Panc1 (cell line): ENCODE measurements around the gene NEURL1B. TPM values are rescaled to one million over a fixed set of nuclear protein-coding genes. Genes with fewer than 3 reads are reported as not detected.

ENCODE experiments used
- ATAC-seq: fragments of 200-7000 bp; cut with Tn5 transposase; 2 replicates; pipeline ENCODE4 v1.9.1; 2020; ENCODE audit warnings: mild to moderate bottlenecking, moderate library complexity
- BruUV-seq: library from RNA; stranded (reverse); fragments of 400-500 nt; replicated peaks from 2 replicates; lab custom pipeline; 2021; lab: Mats Ljungman, UMichigan
- CTCF ChIA-PET: fragments of 300-600 bp; sonication (Branson Sonifier 250); formaldehyde crosslinking; loops from one replicate; lab custom pipeline; 2022; ENCODE audit warnings: antibody characterized with exemption; lab: Charles Lee
- POLR2A ChIA-PET: fragments of 300-600 bp; sonication (Branson Sonifier 250); formaldehyde crosslinking; loops from one replicate; lab custom pipeline; 2022; ENCODE audit warnings: antibody characterized with exemption; lab: Charles Lee
- DNase-seq: peaks from one replicate; pipeline ENCODE4 v3.0.0-alpha.2; 2010; ENCODE audit warnings: low read depth, low spot score
- H3K27ac ChIP-seq: 2 replicates; pipeline ENCODE4 v1.5.1; 2011; ENCODE audit warnings: mild to moderate bottlenecking, low read length, inconsistent platforms
- H3K27me3 ChIP-seq: fragments of 200-500 bp; sonication (Bioruptor generic); 2 replicates; pipeline ENCODE4 v1.6.0; 2014; ENCODE audit warnings: low read length, inconsistent platforms; ENCODE audit not compliant: control insufficient read depth, insufficient read depth
- H3K36me3 ChIP-seq: fragments of 200-500 bp; sonication (Bioruptor generic); 2 replicates; pipeline ENCODE4 v1.5.1; 2014; ENCODE audit warnings: inconsistent platforms, mild to moderate bottlenecking, low read length, moderate library complexity; ENCODE audit not compliant: control insufficient read depth, insufficient read depth
- H3K4me1 ChIP-seq: 2 replicates; pipeline ENCODE4 v1.5.1; 2011; ENCODE audit warnings: inconsistent platforms, mild to moderate bottlenecking, low read length, moderate library complexity; ENCODE audit not compliant: control insufficient read depth, insufficient read depth
- H3K4me3 ChIP-seq, 2 experiments: 2 replicates each; pipeline ENCODE4 v1.5.1; 2011 to 2012; ENCODE audit warnings: low read depth in 2 of 2, low read length in 2 of 2, mild to moderate bottlenecking in 2 of 2, inconsistent platforms in 1 of 2, moderate library complexity in 1 of 2
- H3K9me3 ChIP-seq: fragments of 200-500 bp; sonication (Bioruptor generic); 2 replicates; pipeline ENCODE4 v1.5.1; 2014; ENCODE audit warnings: low read depth, mild to moderate bottlenecking, inconsistent platforms, low read length, moderate library complexity; ENCODE audit not compliant: control insufficient read depth, insufficient read depth
- POLR2AphosphoS5 ChIP-seq: IDR thresholded peaks from 2 replicates; pipeline ENCODE4 v1.6.1; 2012; ENCODE audit warnings: mild to moderate bottlenecking, low read depth, low read length, moderate library complexity
- SIN3A ChIP-seq: IDR thresholded peaks from 2 replicates; pipeline ENCODE4 v1.6.1; 2012; ENCODE audit warnings: low read depth, mild to moderate bottlenecking, low read length, moderate library complexity, borderline replicate concordance; ENCODE audit not compliant: insufficient read depth
- TCF7L2 ChIP-seq: IDR thresholded peaks from 2 replicates; pipeline ENCODE4 v1.6.1; 2011; ENCODE audit warnings: mild to moderate bottlenecking, low read depth, low read length, inconsistent platforms
- in situ Hi-C: cut with HindIII; loops from 2 replicates; pipeline ENCODE4 v1.10.0; 2016; ENCODE audit warnings: low sequenced_read_pairs, low pct_unique_long_range_greater_than_20kb
- intact Hi-C: fragments of 100-400 bp; cut with micrococcal nuclease; formaldehyde crosslinking; loops from one replicate; pipeline ENCODE4 v1.10.0; 2022; ENCODE audit not compliant: unreplicated experiment
- total RNA-seq: library from RNA; stranded (reverse); gene quantifications from one replicate; pipeline ENCODE4 v1.2.1, GENCODE V29; 2021; ENCODE audit not compliant: unreplicated experiment
- TF ChIP-seq, protein P1 (sequence below): fragments of 450-650 bp; IDR thresholded peaks from 2 replicates; pipeline ENCODE4 v1.5.1; 2017; ENCODE audit warnings: mild to moderate bottlenecking
- TF ChIP-seq, protein P2 (sequence below), 2 experiments: IDR thresholded peaks; 2 replicates each; pipeline ENCODE4 v1.6.1; 2011 to 2012; ENCODE audit warnings: low read depth in 2 of 2, control low read depth in 1 of 2, low read length in 1 of 2, mild to moderate bottlenecking in 1 of 2, moderate library complexity in 1 of 2; ENCODE audit not compliant: insufficient read depth in 1 of 2

Gene NEURL1B
- total RNA-seq, 1 experiment from 2014 or later, result 5.3 TPM

DNA sequence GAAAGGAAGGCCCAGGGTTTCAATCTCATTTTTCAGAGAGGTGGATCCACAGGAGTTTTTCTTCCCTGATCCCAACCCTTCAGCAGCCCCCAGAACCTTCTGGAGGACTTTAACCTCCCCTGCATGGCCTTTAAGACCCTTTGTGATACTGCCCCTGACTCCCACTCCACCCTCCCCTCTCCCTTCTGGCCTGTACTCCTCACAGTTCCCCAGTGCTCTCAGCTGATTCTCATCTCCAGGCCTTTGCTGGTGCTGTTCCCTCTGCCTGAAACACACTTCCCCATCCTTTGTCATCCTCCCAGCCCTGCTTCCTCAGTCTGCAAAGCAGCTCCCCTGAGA, 18.5 kb downstream of the NEURL1B start:
- no peak overlapping the region for H3K4me3 ChIP-seq
- intact Hi-C loops, result no loop called here
- H3K27ac ChIP-seq, result no peak overlapping the region
- no peak for TF ChIP-seq SIN3A
- TF ChIP-seq, protein P1, sequence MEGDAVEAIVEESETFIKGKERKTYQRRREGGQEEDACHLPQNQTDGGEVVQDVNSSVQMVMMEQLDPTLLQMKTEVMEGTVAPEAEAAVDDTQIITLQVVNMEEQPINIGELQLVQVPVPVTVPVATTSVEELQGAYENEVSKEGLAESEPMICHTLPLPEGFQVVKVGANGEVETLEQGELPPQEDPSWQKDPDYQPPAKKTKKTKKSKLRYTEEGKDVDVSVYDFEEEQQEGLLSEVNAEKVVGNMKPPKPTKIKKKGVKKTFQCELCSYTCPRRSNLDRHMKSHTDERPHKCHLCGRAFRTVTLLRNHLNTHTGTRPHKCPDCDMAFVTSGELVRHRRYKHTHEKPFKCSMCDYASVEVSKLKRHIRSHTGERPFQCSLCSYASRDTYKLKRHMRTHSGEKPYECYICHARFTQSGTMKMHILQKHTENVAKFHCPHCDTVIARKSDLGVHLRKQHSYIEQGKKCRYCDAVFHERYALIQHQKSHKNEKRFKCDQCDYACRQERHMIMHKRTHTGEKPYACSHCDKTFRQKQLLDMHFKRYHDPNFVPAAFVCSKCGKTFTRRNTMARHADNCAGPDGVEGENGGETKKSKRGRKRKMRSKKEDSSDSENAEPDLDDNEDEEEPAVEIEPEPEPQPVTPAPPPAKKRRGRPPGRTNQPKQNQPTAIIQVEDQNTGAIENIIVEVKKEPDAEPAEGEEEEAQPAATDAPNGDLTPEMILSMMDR, result no peak
- no peak for TF ChIP-seq POLR2AphosphoS5
- TF ChIP-seq, protein P2, sequence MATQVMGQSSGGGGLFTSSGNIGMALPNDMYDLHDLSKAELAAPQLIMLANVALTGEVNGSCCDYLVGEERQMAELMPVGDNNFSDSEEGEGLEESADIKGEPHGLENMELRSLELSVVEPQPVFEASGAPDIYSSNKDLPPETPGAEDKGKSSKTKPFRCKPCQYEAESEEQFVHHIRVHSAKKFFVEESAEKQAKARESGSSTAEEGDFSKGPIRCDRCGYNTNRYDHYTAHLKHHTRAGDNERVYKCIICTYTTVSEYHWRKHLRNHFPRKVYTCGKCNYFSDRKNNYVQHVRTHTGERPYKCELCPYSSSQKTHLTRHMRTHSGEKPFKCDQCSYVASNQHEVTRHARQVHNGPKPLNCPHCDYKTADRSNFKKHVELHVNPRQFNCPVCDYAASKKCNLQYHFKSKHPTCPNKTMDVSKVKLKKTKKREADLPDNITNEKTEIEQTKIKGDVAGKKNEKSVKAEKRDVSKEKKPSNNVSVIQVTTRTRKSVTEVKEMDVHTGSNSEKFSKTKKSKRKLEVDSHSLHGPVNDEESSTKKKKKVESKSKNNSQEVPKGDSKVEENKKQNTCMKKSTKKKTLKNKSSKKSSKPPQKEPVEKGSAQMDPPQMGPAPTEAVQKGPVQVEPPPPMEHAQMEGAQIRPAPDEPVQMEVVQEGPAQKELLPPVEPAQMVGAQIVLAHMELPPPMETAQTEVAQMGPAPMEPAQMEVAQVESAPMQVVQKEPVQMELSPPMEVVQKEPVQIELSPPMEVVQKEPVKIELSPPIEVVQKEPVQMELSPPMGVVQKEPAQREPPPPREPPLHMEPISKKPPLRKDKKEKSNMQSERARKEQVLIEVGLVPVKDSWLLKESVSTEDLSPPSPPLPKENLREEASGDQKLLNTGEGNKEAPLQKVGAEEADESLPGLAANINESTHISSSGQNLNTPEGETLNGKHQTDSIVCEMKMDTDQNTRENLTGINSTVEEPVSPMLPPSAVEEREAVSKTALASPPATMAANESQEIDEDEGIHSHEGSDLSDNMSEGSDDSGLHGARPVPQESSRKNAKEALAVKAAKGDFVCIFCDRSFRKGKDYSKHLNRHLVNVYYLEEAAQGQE (IDR thresholded peaks at IDR 0.05; ENCODE audit: insufficient read depth in 1 of 2, low read depth in 2 of 2, low read length in 1 of 2), result no peak
- TF ChIP-seq TCF7L2, result no peak
- no peaks in the 10 kb centered on the region for H3K27me3 ChIP-seq
- ChIA-PET POLR2A (no interaction called here), CTCF (no interaction called here)
- H3K9me3 ChIP-seq, result no peaks in the 10 kb centered on the region
- no peaks in the 10 kb centered on the region for H3K36me3 ChIP-seq
- in situ Hi-C loops, result no loop called here
- ATAC-seq (no peak; the same call in 1 of the 2 replicates), DNase-seq (no peak)
- H3K4me1 ChIP-seq, result peaks cover 7% of the 10 kb centered on the region
- no TSS peak for BruUV-seq

DNA sequence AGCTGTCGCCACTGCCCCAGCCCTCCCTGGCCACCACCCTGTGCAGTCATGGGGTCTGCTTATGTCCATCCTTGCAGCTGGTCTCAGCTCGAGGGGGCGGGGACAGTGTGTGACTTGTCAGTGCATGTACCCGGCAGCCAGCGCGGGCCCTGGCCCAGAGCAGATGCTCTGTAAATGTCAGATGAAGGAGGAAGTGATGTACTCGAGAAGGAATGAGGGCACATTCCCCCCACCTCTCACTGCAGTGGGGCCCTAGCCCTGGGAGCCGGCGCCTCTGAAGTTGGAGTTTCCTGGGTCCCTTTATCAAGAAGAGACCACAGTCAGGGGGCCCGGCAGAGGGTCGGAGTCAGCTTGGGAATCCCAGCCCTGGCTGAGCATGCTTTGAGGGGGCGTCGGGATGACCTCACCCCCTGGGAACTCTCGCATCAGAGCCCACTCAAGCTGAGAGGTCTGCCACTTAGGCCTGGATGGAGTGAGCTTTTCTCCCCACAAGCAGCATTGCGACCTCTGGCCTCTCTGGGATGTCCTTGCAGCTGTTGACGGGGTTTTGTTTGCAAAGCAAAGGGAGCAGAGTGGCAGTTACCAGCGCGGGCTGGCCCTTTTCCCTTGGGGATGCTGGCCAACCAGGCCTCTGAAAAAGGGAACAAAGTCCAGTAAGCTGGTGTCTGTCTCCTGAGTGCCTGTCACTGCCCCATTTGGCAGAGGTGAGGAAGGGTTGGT, 19.0 kb downstream of the NEURL1B start:
- no peak overlapping the region for H3K27ac ChIP-seq
- H3K4me3 ChIP-seq, result no peak overlapping the region
- H3K27me3 ChIP-seq, result no peaks in the 10 kb centered on the region
- ChIA-PET POLR2A (interaction anchor here (0.7 kb wide), 1 partner anchor 1080 kb away, joined by 4 read pairs; no protein-coding TSS in a partner anchor), CTCF (no interaction called here)
- H3K36me3 ChIP-seq, result no peaks in the 10 kb centered on the region
- TF ChIP-seq SIN3A (no peak), TCF7L2 (no peak), POLR2AphosphoS5 (no peak)
- TF ChIP-seq, protein P1, result no peak
- TF ChIP-seq, protein P2 (IDR thresholded peaks at IDR 0.05; ENCODE audit: insufficient read depth in 1 of 2, low read depth in 2 of 2, low read length in 1 of 2), result no peak
- intact Hi-C loops, result no loop called here
- H3K9me3 ChIP-seq, result no peaks in the 10 kb centered on the region
- no TSS peak for BruUV-seq
- DNase-seq, result no peak
- in situ Hi-C loops, result no loop called here
- H3K4me1 ChIP-seq, result peaks cover 7% of the 10 kb centered on the region
- peak; percentile 62 for ATAC-seq
